SKM-1 treated with dmso at 0.1 percent for 144 hours (cell line): ENCODE results near the gene P2RX1.

ENCODE experiments used
- DNase-seq: peaks from one replicate; lab custom pipeline; 2025; ENCODE audit not compliant: unreplicated experiment; lab: John Stamatoyannopoulos, UW

P2RX1 gene

GRCh38 chr17:3907483-3908216 is 8.6 kb downstream of the P2RX1 start:
- no peak for DNase-seq

GRCh38 chr17:3906881-3907280 is 9.4 kb downstream of the P2RX1 start:
- DNase-seq, result no peak

DNA sequence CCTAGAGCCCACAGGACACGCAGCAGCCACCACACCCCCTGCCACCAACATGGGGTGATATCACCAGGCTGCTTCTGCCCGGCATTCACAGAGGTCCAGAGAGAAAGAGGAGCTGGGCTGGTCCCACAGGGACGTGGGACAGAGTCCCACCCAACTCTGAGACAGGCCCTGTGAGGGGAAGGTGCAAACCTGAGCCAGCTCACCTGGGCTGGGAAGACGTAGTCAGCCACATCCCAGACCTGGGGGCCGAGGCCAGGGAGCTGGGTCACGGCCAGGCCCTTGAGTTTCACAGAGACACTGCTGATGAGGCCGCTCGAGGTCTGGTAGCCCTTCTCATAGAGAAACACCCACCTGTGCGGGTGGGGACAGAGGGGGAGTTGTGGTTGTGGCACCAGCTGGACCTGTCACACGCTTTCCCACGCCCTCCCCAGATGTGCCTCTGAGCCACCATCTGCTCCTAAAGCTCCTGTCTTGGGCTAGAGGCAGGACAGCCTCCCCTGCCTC is 11.2 kb downstream of the P2RX1 start:
- no peak for DNase-seq

GRCh38 chr17:3904501-3904900 is 11.8 kb downstream of the P2RX1 start:
- DNase-seq, result no peak

DNA sequence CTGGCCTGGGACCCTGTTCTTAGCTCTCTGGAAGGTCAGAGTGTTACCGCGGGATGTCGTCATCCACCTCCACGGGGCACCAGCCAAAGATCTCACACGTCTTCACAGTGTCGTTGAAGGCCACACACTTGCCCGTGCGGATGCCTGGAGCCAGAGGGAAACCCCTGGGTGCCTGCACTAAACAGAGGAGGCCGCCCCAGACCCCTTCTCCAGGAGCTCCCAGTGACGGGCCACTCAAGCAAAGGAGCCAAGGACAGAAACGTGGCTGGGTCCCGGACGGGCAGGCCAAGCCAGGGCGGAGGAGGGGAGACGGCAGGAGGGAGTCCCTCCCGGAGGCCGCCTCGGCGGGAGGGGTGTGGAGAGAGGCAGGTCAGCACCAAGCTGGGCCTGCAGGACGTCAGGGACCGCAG is 12.4 kb downstream of the P2RX1 start:
- DNase-seq, result no peak

DNA sequence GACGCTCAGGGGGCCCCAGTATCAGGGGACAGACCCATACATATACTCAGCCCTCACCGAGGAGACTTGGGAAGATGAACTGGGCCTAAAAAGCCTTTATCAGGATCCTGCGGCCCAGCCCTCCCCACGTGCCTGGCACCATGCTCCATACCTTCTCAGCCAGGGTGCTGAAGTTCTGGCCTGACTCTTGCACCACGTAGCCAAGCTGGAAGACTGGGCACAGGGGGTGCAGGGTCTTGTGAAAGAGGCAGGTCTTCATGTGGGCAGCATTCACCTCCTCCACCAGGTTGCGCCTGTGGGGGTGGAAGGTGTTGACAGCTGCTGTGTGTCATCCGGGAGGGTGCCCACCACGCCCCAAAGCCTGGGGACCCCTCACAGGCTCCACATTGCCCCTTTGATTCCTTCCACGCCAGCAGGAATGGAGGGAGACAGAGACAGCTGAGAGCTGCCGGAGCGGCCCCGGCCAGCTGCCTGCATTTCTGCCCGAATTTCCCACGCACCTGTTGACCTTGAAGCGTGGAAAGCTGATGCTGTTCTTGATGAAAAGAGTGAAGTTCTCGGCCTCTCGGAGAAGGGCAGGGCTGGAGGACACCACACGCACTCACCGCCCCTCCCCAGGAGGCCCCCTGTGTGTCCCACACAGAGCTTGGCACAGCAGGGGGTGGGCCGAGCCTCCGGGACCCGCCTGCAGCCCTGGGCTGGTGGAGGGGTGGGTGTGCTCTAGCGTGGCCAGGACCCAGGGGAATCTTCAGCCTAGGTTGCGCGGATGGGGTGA is 13.0 kb downstream of the P2RX1 start:
- DNase-seq, result no peak

- no peak for DNase-seq
These were observed 15.6 kb downstream of the P2RX1 start for GRCh38 chr17:3900646-3901045.

DNA sequence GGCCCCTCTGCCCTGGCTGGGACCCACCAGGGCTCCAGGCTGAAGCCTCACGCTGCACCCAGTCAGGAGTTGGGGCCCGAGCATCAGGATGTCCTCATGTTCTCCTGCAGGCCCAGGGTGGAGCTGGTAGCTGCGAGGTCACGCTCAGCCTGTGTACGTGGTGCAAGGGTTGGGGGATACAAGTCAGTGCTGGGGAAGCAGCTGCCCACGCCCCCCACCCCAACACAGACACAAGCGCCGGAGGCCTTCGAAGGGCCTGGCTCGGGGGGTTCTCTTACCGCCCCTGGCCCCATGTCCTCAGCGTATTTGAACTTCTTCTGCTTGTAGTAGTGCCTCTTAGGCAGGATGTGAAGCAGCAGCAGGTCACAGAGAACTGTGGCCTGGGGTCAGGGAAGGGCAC is 18.5 kb downstream of the P2RX1 start:
- no peak for DNase-seq

GRCh38 chr17:3896968-3897235 is 19.4 kb downstream of the P2RX1 start:
- DNase-seq, result no peak

GRCh38 chr17:3896108-3896967 is 19.9 kb downstream of the P2RX1 start:
- no peak for DNase-seq

- DNase-seq, result no peak
These were observed 20.9 kb downstream of the P2RX1 start for GRCh38 chr17:3895354-3895753.

- DNase-seq, result no peak
These were observed 21.3 kb downstream of the P2RX1 start for GRCh38 chr17:3894911-3895343.

- no peak for DNase-seq
These were observed 22.1 kb downstream of the P2RX1 start for GRCh38 chr17:3894188-3894587.

- DNase-seq, result no peak
These were observed 22.5 kb downstream of the P2RX1 start for GRCh38 chr17:3893720-3894116.

GRCh38 chr17:3893003-3893719 is 23.1 kb downstream of the P2RX1 start, which contains the start of gene CAMKK1:
TSS of gene CAMKK1 (minus strand) at chr17:3893053. CDS start at chr17:3885687, 7,366 bp downstream.
- DNase-seq, result peak; percentile 69

GRCh38 chr17:3892095-3892998 is 23.9 kb downstream of the P2RX1 start:
- DNase-seq, result peak; percentile 35

DNA sequence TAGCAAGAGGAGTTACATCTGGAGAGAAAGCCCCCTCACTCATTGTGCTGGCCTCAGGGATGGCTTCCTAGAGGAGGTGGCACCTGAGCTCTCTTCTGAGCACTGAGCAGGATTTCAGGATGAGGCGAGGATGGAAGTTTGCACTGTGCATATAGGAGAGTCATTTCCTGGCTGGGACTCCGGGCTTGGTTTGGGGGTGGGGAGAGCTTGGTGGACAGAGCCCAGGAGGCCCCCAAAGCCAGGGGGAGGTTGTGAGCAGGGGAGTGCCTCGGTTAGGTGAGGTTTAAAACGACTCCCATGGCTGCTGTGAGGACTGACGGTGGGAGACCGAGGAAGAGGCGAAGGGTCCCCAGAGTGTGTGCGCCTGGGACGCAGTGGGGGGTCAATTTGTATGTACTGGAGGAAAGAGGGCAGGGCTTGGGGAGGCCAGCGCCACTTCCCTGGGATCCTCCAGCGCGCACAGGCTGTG is 24.6 kb downstream of the P2RX1 start:
- DNase-seq, result no peak

DNA sequence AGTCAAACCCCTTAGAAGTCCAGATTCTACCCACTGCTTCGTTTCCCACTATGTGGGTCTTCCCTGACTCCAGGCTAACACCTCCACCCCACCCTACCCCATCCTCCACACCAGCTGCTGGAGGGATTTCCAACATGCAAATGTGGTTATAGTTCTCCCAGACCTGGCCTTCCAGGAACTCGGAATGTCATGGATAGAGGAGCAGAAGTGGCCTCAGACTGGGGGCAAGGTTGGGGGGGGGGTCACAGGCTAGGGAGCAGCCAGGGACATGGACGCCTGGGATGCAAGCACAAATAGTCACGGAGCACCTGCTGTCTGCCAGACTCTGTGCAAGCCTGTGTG is 25.4 kb downstream of the P2RX1 start:
- DNase-seq, result no peak

- no peak for DNase-seq
These were observed 26.0 kb downstream of the P2RX1 start for GRCh38 chr17:3890082-3890877.
